Effector memory CD8-positive, alpha-beta T cell (primary cell): Measurements from ENCODE around the gene PRKCZ.
A peak's percentile ranks its signal among the peaks of the same experiment; 100 is the strongest.

ENCODE experiments used
- ATAC-seq: fragments of 150-1000 bp; cut with Tn5 transposase; replicated peaks from 2 replicates; pipeline ENCODE4 v1.10.0; 2021; ENCODE audit warnings: mild to moderate bottlenecking, moderate library complexity
- DNase-seq, 3 experiments: peaks; one replicate each; pipeline ENCODE4 v3.0.0; 2021
- H3K27ac Mint-ChIP-seq, 2 donors: one replicate each; pipeline ENCODE4 v1.8.0; 2022; ENCODE audit warnings: mild to moderate bottlenecking in 2 of 2, mixed read lengths in 2 of 2, moderate library complexity in 2 of 2
- H3K27me3 Mint-ChIP-seq, 2 donors: one replicate each; pipeline ENCODE4 v1.8.0; 2022; ENCODE audit warnings: mixed read lengths in 2 of 2
- H3K36me3 Mint-ChIP-seq: one replicate; pipeline ENCODE4 v1.8.0; 2022; ENCODE audit warnings: mild to moderate bottlenecking, moderate library complexity, mixed read lengths; ENCODE audit not compliant: insufficient read depth
- H3K4me1 Mint-ChIP-seq, 2 donors: one replicate each; pipeline ENCODE4 v1.8.0; 2022; ENCODE audit warnings: low read depth in 2 of 2, mixed read lengths in 2 of 2
- H3K4me3 Mint-ChIP-seq, 2 donors: one replicate each; pipeline ENCODE4 v1.8.0; 2022; ENCODE audit warnings: mild to moderate bottlenecking in 2 of 2, mixed read lengths in 2 of 2, moderate library complexity in 2 of 2
- H3K9me3 Mint-ChIP-seq, 2 donors: one replicate each; pipeline ENCODE4 v1.8.0; 2022; ENCODE audit warnings: mixed read lengths in 2 of 2

Gene PRKCZ

DNA sequence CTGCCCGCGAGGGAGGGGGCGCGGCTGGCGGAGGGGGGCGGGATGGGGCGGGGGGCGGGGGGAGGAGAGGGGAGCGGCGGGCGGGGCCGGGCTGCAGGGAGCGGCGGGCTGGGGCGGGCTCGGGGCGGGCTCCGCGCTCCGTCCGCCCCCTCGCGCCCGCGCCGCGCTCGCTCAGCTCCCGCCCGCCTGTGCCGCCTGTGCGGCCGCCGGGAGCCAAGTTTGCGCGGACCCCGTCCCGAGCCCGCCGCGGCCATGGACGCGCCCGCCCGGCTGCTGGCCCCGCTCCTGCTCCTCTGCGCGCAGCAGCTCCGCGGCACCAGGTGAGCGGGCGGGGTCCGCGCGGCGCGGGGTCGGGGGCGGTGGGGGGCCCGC is 31.1 kb upstream of the PRKCZ start, which contains the start of gene GABRD:
Gene GABRD, plus strand, starts transcription at position 174 of the 372 bp plus-strand sequence. Its CDS starts 79 bp downstream, at position 253.
- Mint-ChIP-seq H3K27ac (peak within 1 kb of the TSS in 1 of 2 donors; percentile 36), H3K27me3 (peaks cover 87 to 94% of the 10 kb centered on the region in 2 donors), H3K9me3 (no peaks in the 10 kb centered on the region), H3K4me1 (peaks cover 5 to 7% of the 10 kb centered on the region in 2 donors), H3K36me3 (peaks cover 3% of the 10 kb centered on the region), H3K4me3 (peak within 1 kb of the TSS; percentile 54 to 65)
- ATAC-seq (peak; percentile 57), DNase-seq (no peak)

DNA sequence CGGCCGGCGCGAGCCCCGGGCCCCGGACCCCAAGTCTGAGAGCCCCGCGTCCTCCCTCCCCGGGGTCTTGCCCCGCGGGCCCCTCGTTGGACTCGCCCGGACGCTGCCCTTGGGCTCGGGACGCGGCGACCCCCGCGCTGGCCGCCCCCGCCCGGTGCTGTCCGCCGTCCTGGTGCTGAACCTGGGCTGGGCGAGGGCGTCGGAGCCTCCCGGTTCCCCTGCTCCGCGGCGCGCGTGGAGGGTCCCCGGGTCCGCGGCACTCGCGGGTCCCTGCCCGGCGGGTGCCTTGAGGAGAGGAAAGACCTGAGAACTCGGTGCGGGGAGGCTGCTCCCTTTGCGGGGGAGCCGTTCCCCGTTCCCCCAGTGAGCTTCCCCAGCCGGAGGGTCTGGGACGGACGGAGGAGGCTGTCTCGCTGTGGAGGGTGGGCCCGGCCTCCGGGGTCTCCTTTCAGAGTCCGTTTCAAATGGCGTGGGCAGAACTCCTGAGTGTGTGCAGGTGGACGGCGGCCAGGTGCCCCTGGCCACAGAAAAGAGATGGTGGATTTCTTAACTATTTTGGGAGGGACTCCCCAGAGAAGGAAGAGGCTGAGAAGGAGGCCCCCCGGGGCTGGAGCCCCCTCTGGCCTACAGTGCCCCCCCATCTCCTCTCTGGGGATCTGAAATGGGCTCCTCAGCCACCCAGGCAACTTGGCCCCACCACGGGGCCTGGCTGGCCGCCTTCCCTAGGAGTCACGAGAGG is 30.5 kb upstream of the PRKCZ start:
- H3K27ac Mint-ChIP-seq, result no peak overlapping the region
- H3K4me3 Mint-ChIP-seq, result no peak overlapping the region
- peaks cover 3% of the 10 kb centered on the region for H3K36me3 Mint-ChIP-seq
- ATAC-seq (peak; percentile 21), DNase-seq (no peak)
- peaks cover 5 to 7% of the 10 kb centered on the region in 2 donors for H3K4me1 Mint-ChIP-seq
- no peaks in the 10 kb centered on the region for H3K9me3 Mint-ChIP-seq
- H3K27me3 Mint-ChIP-seq, result peaks cover 84 to 91% of the 10 kb centered on the region in 2 donors

- no peaks in the 10 kb centered on the region for H3K9me3 Mint-ChIP-seq
Measured at GRCh38 chr1:2020310-2020655, 29.9 kb upstream of the PRKCZ start.

GRCh38 chr1:2021550-2021949 is 28.7 kb upstream of the PRKCZ start:
- Mint-ChIP-seq H3K9me3 (no peaks in the 10 kb centered on the region), H3K27me3 (peaks cover 66 to 73% of the 10 kb centered on the region in 2 donors), H3K27ac (no peak overlapping the region), H3K4me1 (peaks cover 5 to 7% of the 10 kb centered on the region in 2 donors), H3K36me3 (no peaks in the 10 kb centered on the region), H3K4me3 (peak overlapping the region in 1 of 2 donors; percentile 56)
- DNase-seq, result no peak
- ATAC-seq, result no peak

More at GRCh38 chr1:2020310-2020655, 29.9 kb upstream of the PRKCZ start:
- H3K27me3 Mint-ChIP-seq, result peaks cover 79 to 86% of the 10 kb centered on the region in 2 donors
- H3K27ac Mint-ChIP-seq, result no peak overlapping the region
- ATAC-seq, result no peak
- no peak for DNase-seq
- peaks cover 5 to 7% of the 10 kb centered on the region in 2 donors for H3K4me1 Mint-ChIP-seq
- no peak overlapping the region for H3K4me3 Mint-ChIP-seq
- peaks cover 3% of the 10 kb centered on the region for H3K36me3 Mint-ChIP-seq

DNA sequence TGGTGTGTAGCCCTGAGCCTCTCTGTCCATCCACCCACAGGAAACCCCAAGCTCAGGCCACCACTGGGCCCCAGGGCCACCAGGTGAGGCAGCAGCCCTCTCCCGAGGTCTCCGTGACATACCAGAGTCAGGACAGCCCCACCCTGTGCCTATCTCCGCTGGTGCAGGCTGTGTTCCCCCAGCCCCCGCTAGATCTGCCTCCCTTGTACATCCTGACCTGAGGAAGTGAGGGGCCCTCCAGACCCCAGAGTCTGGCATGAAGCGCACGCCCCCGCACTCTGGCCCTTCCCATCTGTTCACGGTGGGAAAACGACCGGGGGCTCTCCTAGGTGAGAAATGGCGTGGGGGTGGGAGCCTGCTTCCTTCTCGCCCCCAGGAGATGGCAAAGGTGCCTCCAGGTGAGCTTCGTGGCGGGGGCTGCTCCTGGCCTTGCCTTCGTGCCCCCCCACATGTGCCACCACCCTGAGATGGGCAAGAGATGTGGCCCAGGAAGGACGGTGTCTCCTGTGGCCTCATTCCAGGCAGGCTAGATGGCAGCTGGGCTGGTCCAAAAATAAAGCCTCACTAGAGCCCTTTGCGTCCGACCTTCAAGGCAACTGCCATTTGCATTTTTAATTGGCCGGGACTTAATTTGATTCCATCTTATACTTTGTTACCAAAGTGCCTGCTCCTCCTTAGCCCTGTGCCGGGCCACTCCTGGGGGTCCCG is 28.0 kb upstream of the PRKCZ start:
- ATAC-seq, result no peak
- Mint-ChIP-seq H3K4me3 (no peak overlapping the region), H3K4me1 (peaks cover 5 to 7% of the 10 kb centered on the region in 2 donors), H3K27me3 (peaks cover 60 to 67% of the 10 kb centered on the region in 2 donors), H3K9me3 (no peaks in the 10 kb centered on the region), H3K36me3 (no peaks in the 10 kb centered on the region), H3K27ac (no peak overlapping the region)
- no peak for DNase-seq

DNA sequence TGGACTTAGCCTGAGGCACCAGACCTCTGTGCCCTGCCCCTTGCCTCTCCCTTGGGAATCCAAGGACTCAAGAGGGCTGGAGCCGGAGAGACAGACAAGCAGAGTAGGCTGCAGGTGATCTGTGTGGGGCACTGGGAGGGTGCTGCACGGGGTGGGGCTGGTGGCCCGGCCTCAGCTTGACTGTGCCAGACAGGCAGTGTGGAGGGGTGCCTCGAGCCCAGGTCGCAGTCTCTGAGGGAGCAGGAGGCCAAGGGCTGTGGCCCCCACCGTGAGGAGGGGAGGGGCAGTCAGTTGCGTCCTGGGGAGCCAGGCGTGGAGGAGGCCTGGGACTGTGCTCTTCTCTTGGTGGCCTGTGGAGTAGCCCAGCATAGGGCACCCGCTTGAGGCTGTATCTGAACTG is 27.0 kb upstream of the PRKCZ start:
- no peaks in the 10 kb centered on the region for H3K9me3 Mint-ChIP-seq
- no peak for DNase-seq
- H3K36me3 Mint-ChIP-seq, result no peaks in the 10 kb centered on the region
- no peak overlapping the region for H3K4me3 Mint-ChIP-seq
- no peak for ATAC-seq
- H3K4me1 Mint-ChIP-seq, result peaks cover 5 to 7% of the 10 kb centered on the region in 2 donors
- H3K27me3 Mint-ChIP-seq, result peaks cover 50 to 57% of the 10 kb centered on the region in 2 donors
- H3K27ac Mint-ChIP-seq, result no peak overlapping the region

DNA sequence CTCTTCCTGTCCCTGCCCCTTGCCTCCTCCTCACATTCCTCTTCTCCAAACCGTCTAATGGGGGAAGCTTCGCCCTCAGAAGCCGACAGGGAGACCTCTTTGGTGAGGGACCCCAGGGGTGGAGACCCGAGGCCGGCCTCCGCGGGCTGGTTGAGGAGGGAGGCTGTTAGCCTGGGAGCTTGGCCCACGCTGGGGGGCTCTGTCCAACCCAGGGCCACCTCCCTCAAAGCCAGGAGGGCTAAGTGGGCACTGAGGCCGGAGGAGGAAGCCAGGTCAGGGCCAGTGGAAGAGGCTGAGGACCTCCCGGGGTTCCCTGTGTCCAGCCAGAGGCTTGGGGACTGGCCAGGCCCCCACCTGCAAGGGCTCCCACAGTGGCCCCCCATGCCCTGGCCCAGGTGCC is 25.8 kb upstream of the PRKCZ start:
- no peak for ATAC-seq

DNA sequence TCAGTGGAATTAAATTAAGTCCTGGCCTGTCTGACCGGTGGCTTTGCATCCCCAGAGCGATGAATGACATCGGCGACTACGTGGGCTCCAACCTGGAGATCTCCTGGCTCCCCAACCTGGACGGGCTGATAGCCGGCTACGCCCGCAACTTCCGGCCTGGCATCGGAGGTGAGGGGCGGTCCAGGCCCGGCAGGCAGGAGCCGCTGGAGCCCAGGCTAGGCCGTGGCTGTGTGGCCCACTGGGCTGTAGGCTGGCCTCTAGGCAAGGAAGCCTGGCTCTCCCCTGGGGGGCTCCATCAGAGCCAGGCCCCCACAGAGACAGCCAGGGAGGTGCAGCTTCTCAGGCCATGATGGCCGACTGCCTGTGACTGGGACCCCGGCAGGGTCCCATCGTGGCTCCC is 25.3 kb upstream of the PRKCZ start:
- Mint-ChIP-seq H3K4me3 (no peak overlapping the region), H3K36me3 (no peaks in the 10 kb centered on the region), H3K27ac (no peak overlapping the region), H3K27me3 (peaks cover 43 to 46% of the 10 kb centered on the region in 2 donors), H3K4me1 (peaks cover 0 to 4% of the 10 kb centered on the region in 2 donors), H3K9me3 (no peaks in the 10 kb centered on the region)
- DNase-seq (no peak), ATAC-seq (no peak)

More for the DNA sequence above, 25.8 kb upstream of the PRKCZ start:
- H3K27me3 Mint-ChIP-seq, result peaks cover 44 to 49% of the 10 kb centered on the region in 2 donors
- H3K36me3 Mint-ChIP-seq, result no peaks in the 10 kb centered on the region
- H3K4me3 Mint-ChIP-seq, result no peak overlapping the region
- H3K9me3 Mint-ChIP-seq, result no peaks in the 10 kb centered on the region
- peaks cover 0 to 4% of the 10 kb centered on the region in 2 donors for H3K4me1 Mint-ChIP-seq
- no peak for DNase-seq
- H3K27ac Mint-ChIP-seq, result no peak overlapping the region

DNA sequence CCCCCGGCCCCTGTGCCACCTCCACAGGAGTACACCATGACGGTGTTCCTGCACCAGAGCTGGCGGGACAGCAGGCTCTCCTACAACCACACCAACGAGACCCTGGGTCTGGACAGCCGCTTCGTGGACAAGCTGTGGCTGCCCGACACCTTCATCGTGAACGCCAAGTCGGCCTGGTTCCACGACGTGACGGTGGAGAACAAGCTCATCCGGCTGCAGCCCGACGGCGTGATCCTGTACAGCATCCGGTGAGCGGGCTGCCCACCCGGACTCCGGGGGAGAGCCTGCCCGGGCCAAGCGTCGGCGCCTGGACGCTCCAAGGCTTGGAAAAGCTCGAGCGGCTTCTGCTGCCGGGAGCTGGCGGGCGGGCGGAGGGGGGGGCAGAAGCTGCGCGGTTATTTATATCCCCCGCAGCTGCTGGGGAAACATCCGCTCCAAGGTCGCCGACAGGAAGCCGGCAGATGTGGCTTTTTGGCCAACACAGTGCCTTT is 24.7 kb upstream of the PRKCZ start:
- no peak overlapping the region for H3K27ac Mint-ChIP-seq
- peak overlapping the region in 1 of 2 donors; percentile 25 for H3K4me3 Mint-ChIP-seq
- H3K4me1 Mint-ChIP-seq, result peaks cover 0 to 4% of the 10 kb centered on the region in 2 donors
- H3K9me3 Mint-ChIP-seq, result no peaks in the 10 kb centered on the region
- peak; percentile 42 for ATAC-seq
- DNase-seq, result no peak
- peaks cover 36 to 43% of the 10 kb centered on the region in 2 donors for H3K27me3 Mint-ChIP-seq
- H3K36me3 Mint-ChIP-seq, result no peaks in the 10 kb centered on the region

- ATAC-seq (no peak), DNase-seq (no peak)
- no peaks in the 10 kb centered on the region for H3K9me3 Mint-ChIP-seq
- no peak overlapping the region for H3K4me3 Mint-ChIP-seq
- no peak overlapping the region for H3K27ac Mint-ChIP-seq
- peaks cover 12 to 32% of the 10 kb centered on the region in 2 donors for H3K27me3 Mint-ChIP-seq
- H3K36me3 Mint-ChIP-seq, result no peaks in the 10 kb centered on the region
- no peaks in the 10 kb centered on the region for H3K4me1 Mint-ChIP-seq
Measured at GRCh38 chr1:2027961-2028583, 22.1 kb upstream of the PRKCZ start.

- ATAC-seq (no peak), DNase-seq (no peak)
- H3K27ac Mint-ChIP-seq, result no peak overlapping the region
- no peak overlapping the region for H3K4me3 Mint-ChIP-seq
- no peaks in the 10 kb centered on the region for H3K36me3 Mint-ChIP-seq
- no peaks in the 10 kb centered on the region for H3K4me1 Mint-ChIP-seq
- peaks cover 8 to 32% of the 10 kb centered on the region in 2 donors for H3K27me3 Mint-ChIP-seq
- no peaks in the 10 kb centered on the region for H3K9me3 Mint-ChIP-seq
Measured at GRCh38 chr1:2028870-2029560, 21.2 kb upstream of the PRKCZ start.

- no peaks in the 10 kb centered on the region for H3K36me3 Mint-ChIP-seq
- H3K27ac Mint-ChIP-seq, result no peak overlapping the region
- no peaks in the 10 kb centered on the region for H3K4me1 Mint-ChIP-seq
- peaks cover 5 to 29% of the 10 kb centered on the region in 2 donors for H3K27me3 Mint-ChIP-seq
- ATAC-seq, result no peak
- H3K4me3 Mint-ChIP-seq, result no peak overlapping the region
- no peaks in the 10 kb centered on the region for H3K9me3 Mint-ChIP-seq
- no peak for DNase-seq
Measured at GRCh38 chr1:2029561-2029960, 20.6 kb upstream of the PRKCZ start.
